ENCODE data around the gene IL5. TPM values are rescaled to one million over a fixed set of nuclear protein-coding genes. Genes with fewer than 3 reads are reported as not detected.
"Not testable (repeated sequence)": the region's sequence is repeated elsewhere in the genome, so short reads cannot be mapped to it uniquely, and the experiment has no call there.

IL5 gene
- polyA plus RNA-seq, 1 donor from 2014 or later = not detected

DNA sequence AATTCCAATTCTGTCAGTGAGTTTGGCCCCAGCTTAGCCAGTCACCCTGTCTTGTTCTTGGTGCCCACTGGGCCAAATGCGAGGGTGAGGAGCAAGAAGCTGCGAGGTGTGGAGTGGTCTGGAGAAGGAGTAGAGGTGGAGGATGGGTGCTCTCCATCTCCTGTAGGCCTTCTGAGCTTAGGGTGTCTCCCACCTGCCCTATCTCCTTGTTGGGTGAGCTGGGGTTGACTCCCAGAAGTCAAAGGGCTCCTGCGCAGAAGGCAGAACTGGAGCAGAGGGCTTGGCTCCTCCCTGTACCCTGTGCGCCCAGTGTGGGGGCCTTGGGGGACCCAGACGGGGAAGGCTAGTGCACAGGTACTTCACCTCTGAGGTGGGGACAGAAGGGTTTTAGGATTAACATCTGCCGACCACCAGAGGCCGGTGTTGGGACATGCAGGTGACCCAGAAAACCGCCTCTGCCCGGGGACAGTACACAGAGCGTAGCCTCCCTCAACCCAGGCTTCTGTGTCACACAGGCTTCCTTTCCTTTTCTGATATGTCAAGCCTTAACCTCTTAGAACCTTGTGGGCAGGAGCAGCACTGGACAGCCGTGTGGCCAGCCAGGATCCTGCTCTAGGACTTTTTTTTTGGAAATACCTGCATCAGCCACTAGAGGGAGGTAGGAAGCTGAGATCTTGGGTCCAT lies 16.9 kb downstream of the IL5 start:
- no peaks in the 10 kb centered on the region for H3F3A ChIP-seq (ENCODE audit: insufficient read depth, low read length, poor library complexity, severe bottlenecking)
- H3K9ac ChIP-seq (ENCODE audit: low read length) = no peak overlapping the region
- no peak overlapping the region for H3K4me2 ChIP-seq (ENCODE audit: low read length)
- no peaks in the 10 kb centered on the region for H3K9me3 ChIP-seq (ENCODE audit: low read length)
- no peak overlapping the region for H2AFZ ChIP-seq (ENCODE audit: low read depth, low read length)
- no peaks in the 10 kb centered on the region for H4K20me1 ChIP-seq (ENCODE audit: insufficient read depth)
- no peaks in the 10 kb centered on the region for H3K27me3 ChIP-seq (ENCODE audit: insufficient read depth, low read depth, low read length)
- no peak overlapping the region for H3K4me3 ChIP-seq (ENCODE audit: low read length)
- H3K9me2 ChIP-seq (ENCODE audit: insufficient read depth, low read length) = no peaks in the 10 kb centered on the region
- TF ChIP-seq CTCF (IDR thresholded peaks at IDR 0.05; ENCODE audit: poor library complexity, severe bottlenecking) (peak; percentile 90), RAD21 (conservative IDR thresholded peaks at IDR 0.05) (peak; percentile 76), REST (IDR thresholded peaks at IDR 0.05; ENCODE audit: borderline replicate concordance) (no peak), SMC3 (conservative IDR thresholded peaks at IDR 0.05; ENCODE audit: poor library complexity) (peak; percentile 80)
- no peak overlapping the region for H3K27ac ChIP-seq (ENCODE audit: low read length)
- H3K36me3 ChIP-seq (ENCODE audit: insufficient read depth, low read length) = no peaks in the 10 kb centered on the region
- H3K79me2 ChIP-seq (replicated peaks; ENCODE audit: insufficient read depth, low read length) = no peaks in the 10 kb centered on the region

DNA sequence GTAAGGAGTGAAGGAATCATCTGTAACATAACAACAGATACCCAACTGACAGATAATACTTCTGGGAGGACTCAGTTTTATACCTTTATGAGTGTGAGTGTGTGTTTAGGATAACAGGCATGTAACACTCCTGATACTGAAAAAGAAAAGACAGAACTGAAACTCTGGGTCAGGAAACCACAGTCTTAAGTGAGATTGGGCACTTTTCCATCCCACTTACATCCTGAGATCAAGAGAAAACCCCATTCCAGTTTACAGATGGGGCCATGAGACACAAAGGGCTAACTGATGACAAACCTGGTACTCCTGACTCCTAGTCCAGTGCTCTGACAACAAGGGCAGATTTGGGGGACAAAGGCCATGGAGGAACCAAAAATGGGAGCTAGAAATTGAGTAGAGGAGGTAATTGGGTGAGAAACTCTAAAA lies 18.0 kb downstream of the IL5 start:
- H3K9me3 ChIP-seq (ENCODE audit: low read length) = no peaks in the 10 kb centered on the region
- no peaks in the 10 kb centered on the region for H3K9me2 ChIP-seq (ENCODE audit: insufficient read depth, low read length)
- H4K20me1 ChIP-seq (ENCODE audit: insufficient read depth) = no peaks in the 10 kb centered on the region
- no peaks in the 10 kb centered on the region for H3K79me2 ChIP-seq (replicated peaks; ENCODE audit: insufficient read depth, low read length)
- no peaks in the 10 kb centered on the region for H3F3A ChIP-seq (ENCODE audit: insufficient read depth, low read length, poor library complexity, severe bottlenecking)
- H3K9ac ChIP-seq (ENCODE audit: low read length) = no peak overlapping the region
- no peak overlapping the region for H3K4me3 ChIP-seq (ENCODE audit: low read length)
- H3K27me3 ChIP-seq (ENCODE audit: insufficient read depth, low read depth, low read length) = no peaks in the 10 kb centered on the region
- no peak overlapping the region for H3K27ac ChIP-seq (ENCODE audit: low read length)
- H3K4me2 ChIP-seq (ENCODE audit: low read length) = no peak overlapping the region
- no peaks in the 10 kb centered on the region for H3K36me3 ChIP-seq (ENCODE audit: insufficient read depth, low read length)
- no peak for TF ChIP-seq MXI1 (conservative IDR thresholded peaks at IDR 0.05; ENCODE audit: poor library complexity, severe bottlenecking)
- no peak for TF ChIP-seq RAD21 (conservative IDR thresholded peaks at IDR 0.05)
- no peak for TF ChIP-seq EZH2 (IDR thresholded peaks at IDR 0.05; ENCODE audit: borderline replicate concordance, insufficient read depth, low read length, poor library complexity, severe bottlenecking)
- no peak for TF ChIP-seq SMC3 (conservative IDR thresholded peaks at IDR 0.05; ENCODE audit: poor library complexity)
- TF ChIP-seq TAF1 (IDR thresholded peaks at IDR 0.05; ENCODE audit: low read depth) = no peak
- TF ChIP-seq POLR2AphosphoS5 (IDR thresholded peaks at IDR 0.05) = no peak
- TF ChIP-seq REST (IDR thresholded peaks at IDR 0.05; ENCODE audit: borderline replicate concordance) = no peak
- no peak for TF ChIP-seq EP300 (conservative IDR thresholded peaks at IDR 0.05; ENCODE audit: poor library complexity, severe bottlenecking)
- no peak for TF ChIP-seq CTCF (IDR thresholded peaks at IDR 0.05; ENCODE audit: poor library complexity, severe bottlenecking)
- no peak overlapping the region for H2AFZ ChIP-seq (ENCODE audit: low read depth, low read length)

- H3K27me3 ChIP-seq (ENCODE audit: insufficient read depth, low read depth, low read length); H3K4me3 ChIP-seq (ENCODE audit: low read length); H3F3A ChIP-seq (ENCODE audit: insufficient read depth, low read length, poor library complexity, severe bottlenecking); H3K79me2 ChIP-seq (replicated peaks; ENCODE audit: insufficient read depth, low read length); H3K36me3 ChIP-seq (ENCODE audit: insufficient read depth, low read length); H3K4me2 ChIP-seq (ENCODE audit: low read length); H3K9ac ChIP-seq (ENCODE audit: low read length); H3K9me3 ChIP-seq (ENCODE audit: low read length); H3K9me2 ChIP-seq (ENCODE audit: insufficient read depth, low read length); H3K27ac ChIP-seq (ENCODE audit: low read length); H2AFZ ChIP-seq (ENCODE audit: low read depth, low read length); H4K20me1 ChIP-seq (ENCODE audit: insufficient read depth): not testable (repeated sequence)
Observed at GRCh38 chr5:132524877-132525276, 18.4 kb downstream of the IL5 start.
